ENCODE measurements around the gene FBXO30. TPM values are rescaled to one million over a fixed set of nuclear protein-coding genes. Genes with fewer than 3 reads are reported as not detected.

FBXO30 gene
- total RNA-seq, 1 donor: 14.5 TPM

- H3K4me2 ChIP-seq (ENCODE audit: insufficient read depth, low read length): peak overlapping the region; percentile 98
- no peaks in the 10 kb centered on the region for H3K9me3 ChIP-seq (ENCODE audit: low read depth, low read length)
- TF ChIP-seq, protein P1, sequence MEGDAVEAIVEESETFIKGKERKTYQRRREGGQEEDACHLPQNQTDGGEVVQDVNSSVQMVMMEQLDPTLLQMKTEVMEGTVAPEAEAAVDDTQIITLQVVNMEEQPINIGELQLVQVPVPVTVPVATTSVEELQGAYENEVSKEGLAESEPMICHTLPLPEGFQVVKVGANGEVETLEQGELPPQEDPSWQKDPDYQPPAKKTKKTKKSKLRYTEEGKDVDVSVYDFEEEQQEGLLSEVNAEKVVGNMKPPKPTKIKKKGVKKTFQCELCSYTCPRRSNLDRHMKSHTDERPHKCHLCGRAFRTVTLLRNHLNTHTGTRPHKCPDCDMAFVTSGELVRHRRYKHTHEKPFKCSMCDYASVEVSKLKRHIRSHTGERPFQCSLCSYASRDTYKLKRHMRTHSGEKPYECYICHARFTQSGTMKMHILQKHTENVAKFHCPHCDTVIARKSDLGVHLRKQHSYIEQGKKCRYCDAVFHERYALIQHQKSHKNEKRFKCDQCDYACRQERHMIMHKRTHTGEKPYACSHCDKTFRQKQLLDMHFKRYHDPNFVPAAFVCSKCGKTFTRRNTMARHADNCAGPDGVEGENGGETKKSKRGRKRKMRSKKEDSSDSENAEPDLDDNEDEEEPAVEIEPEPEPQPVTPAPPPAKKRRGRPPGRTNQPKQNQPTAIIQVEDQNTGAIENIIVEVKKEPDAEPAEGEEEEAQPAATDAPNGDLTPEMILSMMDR (IDR thresholded peaks at IDR 0.05; ENCODE audit: extremely low read depth, low read depth, low read length): no peak
- H4K20me1 ChIP-seq (ENCODE audit: insufficient read depth, low read length): peaks cover 27% of the 10 kb centered on the region
- H2AFZ ChIP-seq (ENCODE audit: low read length): no peak overlapping the region
- H3K4me3 ChIP-seq (ENCODE audit: insufficient read depth, low read length): no peak overlapping the region
- no peaks in the 10 kb centered on the region for H3K27me3 ChIP-seq (ENCODE audit: insufficient read depth, low read length)
- H3K36me3 ChIP-seq (ENCODE audit: insufficient read depth, low read length): no peaks in the 10 kb centered on the region
- peaks cover 77% of the 10 kb centered on the region for H3K79me2 ChIP-seq (ENCODE audit: insufficient read depth, low read length)
- peaks cover 32% of the 10 kb centered on the region for H3K4me1 ChIP-seq (ENCODE audit: insufficient read depth, low read length)
- DNase-seq (ENCODE audit: insufficient read length, low spot score, missing footprints): no peak
- no peak overlapping the region for H3K27ac ChIP-seq (ENCODE audit: low read depth, low read length)
Observed at GRCh38 chr6:145811741-145812140, 2.9 kb downstream of the FBXO30 start.

GRCh38 chr6:145809785-145810184, 4.8 kb downstream of the FBXO30 start:
- no peaks in the 10 kb centered on the region for H3K27me3 ChIP-seq (ENCODE audit: insufficient read depth, low read length)
- H3K36me3 ChIP-seq (ENCODE audit: insufficient read depth, low read length): peaks cover 15% of the 10 kb centered on the region
- peaks cover 87% of the 10 kb centered on the region for H3K79me2 ChIP-seq (ENCODE audit: insufficient read depth, low read length)
- no peaks in the 10 kb centered on the region for H3K9me3 ChIP-seq (ENCODE audit: low read depth, low read length)
- H3K27ac ChIP-seq (ENCODE audit: low read depth, low read length): peak overlapping the region; percentile 8
- no peak for DNase-seq (ENCODE audit: insufficient read length, low spot score, missing footprints)
- TF ChIP-seq, protein P1 (IDR thresholded peaks at IDR 0.05; ENCODE audit: extremely low read depth, low read depth, low read length): no peak
- no peak overlapping the region for H3K4me2 ChIP-seq (ENCODE audit: insufficient read depth, low read length)
- peaks cover 33% of the 10 kb centered on the region for H4K20me1 ChIP-seq (ENCODE audit: insufficient read depth, low read length)
- H3K4me3 ChIP-seq (ENCODE audit: insufficient read depth, low read length): no peak overlapping the region
- peaks cover 25% of the 10 kb centered on the region for H3K4me1 ChIP-seq (ENCODE audit: insufficient read depth, low read length)
- H2AFZ ChIP-seq (ENCODE audit: low read length): no peak overlapping the region

DNA sequence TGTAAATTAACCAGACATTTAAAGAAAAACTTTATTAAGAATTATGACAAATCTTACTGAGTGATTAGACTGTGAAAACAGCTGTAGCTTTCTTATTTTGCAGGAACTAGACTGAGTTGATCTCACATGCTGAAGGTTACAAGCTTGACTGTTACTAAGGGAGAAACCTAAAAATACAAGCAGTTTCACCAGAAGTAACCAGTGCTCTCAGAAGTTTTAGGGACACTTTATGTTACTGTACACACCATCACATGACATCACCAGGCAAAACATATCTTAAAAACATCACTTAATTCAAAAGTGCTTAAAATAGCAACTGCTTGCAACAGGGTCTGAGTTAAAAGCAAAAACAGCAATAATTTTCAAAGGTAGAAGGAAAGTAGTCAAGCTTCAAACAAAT, 5.4 kb downstream of the FBXO30 start:
- Histone ChIP-seq H3K4me1 (ENCODE audit: insufficient read depth, low read length) (peaks cover 25% of the 10 kb centered on the region), H3K4me3 (ENCODE audit: insufficient read depth, low read length) (no peak overlapping the region), H2AFZ (ENCODE audit: low read length) (no peak overlapping the region), H3K4me2 (ENCODE audit: insufficient read depth, low read length) (no peak overlapping the region), H4K20me1 (ENCODE audit: insufficient read depth, low read length) (peaks cover 35% of the 10 kb centered on the region), H3K36me3 (ENCODE audit: insufficient read depth, low read length) (peaks cover 20% of the 10 kb centered on the region), H3K27ac (ENCODE audit: low read depth, low read length) (no peak overlapping the region), H3K9me3 (ENCODE audit: low read depth, low read length) (no peaks in the 10 kb centered on the region), H3K27me3 (ENCODE audit: insufficient read depth, low read length) (no peaks in the 10 kb centered on the region), H3K79me2 (ENCODE audit: insufficient read depth, low read length) (peaks cover 90% of the 10 kb centered on the region)
- no peak for DNase-seq (ENCODE audit: insufficient read length, low spot score, missing footprints)
- TF ChIP-seq, protein P1 (IDR thresholded peaks at IDR 0.05; ENCODE audit: extremely low read depth, low read depth, low read length): no peak

DNA sequence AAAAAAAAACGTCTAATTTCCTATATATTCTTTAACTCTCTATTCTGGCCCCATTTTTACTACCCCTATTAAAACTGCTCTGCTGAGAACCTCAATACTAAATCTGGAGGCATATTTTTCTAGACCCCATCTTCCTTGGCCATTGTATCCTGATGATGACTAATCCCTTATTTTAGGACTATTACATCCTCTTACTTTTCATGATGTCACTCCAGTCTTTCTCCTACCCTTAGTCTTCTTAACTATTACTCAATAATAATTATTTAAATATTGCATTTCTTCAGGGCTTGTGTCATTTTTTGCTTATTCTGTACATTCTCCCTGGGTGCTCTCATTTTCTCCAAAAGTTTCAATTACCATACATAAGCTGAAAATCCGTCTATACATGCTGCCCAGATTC, 6.4 kb downstream of the FBXO30 start:
- Histone ChIP-seq H3K4me2 (ENCODE audit: insufficient read depth, low read length) (no peak overlapping the region), H3K27ac (ENCODE audit: low read depth, low read length) (no peak overlapping the region), H3K27me3 (ENCODE audit: insufficient read depth, low read length) (no peaks in the 10 kb centered on the region), H3K4me3 (ENCODE audit: insufficient read depth, low read length) (no peak overlapping the region), H4K20me1 (ENCODE audit: insufficient read depth, low read length) (peaks cover 38% of the 10 kb centered on the region), H3K79me2 (ENCODE audit: insufficient read depth, low read length) (peaks cover 90% of the 10 kb centered on the region), H3K4me1 (ENCODE audit: insufficient read depth, low read length) (peaks cover 24% of the 10 kb centered on the region), H3K36me3 (ENCODE audit: insufficient read depth, low read length) (peaks cover 25% of the 10 kb centered on the region), H3K9me3 (ENCODE audit: low read depth, low read length) (no peaks in the 10 kb centered on the region), H2AFZ (ENCODE audit: low read length) (no peak overlapping the region)
- DNase-seq (ENCODE audit: insufficient read length, low spot score, missing footprints): peak; percentile 27
- TF ChIP-seq, protein P1 (IDR thresholded peaks at IDR 0.05; ENCODE audit: extremely low read depth, low read depth, low read length): no peak

Measured in osteoblast (primary cell).